ENCODE measurements around the gene SCAF4. TPM values are rescaled to one million over a fixed set of nuclear protein-coding genes. Genes with fewer than 3 reads are reported as not detected.

SCAF4 gene
- total and polyA plus RNA-seq, 10 of the 15 experiments (the other 5 are each of a cell fraction or from before 2014, with no cell fraction given): 4.3 to 49.3 (median 16.0) TPM

DNA sequence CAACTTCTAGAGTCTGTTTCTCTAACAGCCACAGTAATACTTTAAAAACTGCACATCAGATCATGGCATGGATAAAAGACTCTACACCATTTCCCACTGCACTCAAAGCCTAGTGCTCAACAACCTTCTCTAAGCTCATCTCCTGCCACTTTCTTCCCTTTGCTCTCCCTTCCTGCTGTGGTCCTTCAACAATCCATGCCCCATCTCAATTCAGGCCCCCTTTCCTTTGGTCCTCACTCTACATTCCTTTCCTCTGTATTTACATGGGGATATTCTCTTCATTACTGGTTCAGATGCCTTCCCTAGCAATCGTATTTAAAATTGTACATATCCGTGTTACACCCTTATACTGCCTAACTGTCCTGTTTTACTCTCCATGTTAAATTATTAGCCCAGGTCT, 53.4 kb downstream of the SCAF4 start:
- no TSS peak for BruUV-seq (replicated peaks)
- no peak for FAIRE-seq
- Histone ChIP-seq H2AFZ (ENCODE audit: control insufficient read depth, low read depth, low read length) (no peak overlapping the region), H3K4me3 (no peak overlapping the region), H4K20me1 (ENCODE audit: control insufficient read depth, insufficient read depth) (no peaks in the 10 kb centered on the region), H3K4me2 (ENCODE audit: control insufficient read depth, insufficient read depth) (no peak overlapping the region), H3K27ac (ENCODE audit: control insufficient read depth, insufficient read depth) (no peak overlapping the region), H3K4me1 (ENCODE audit: control insufficient read depth, insufficient read depth, low read length) (no peaks in the 10 kb centered on the region), H3K79me2 (ENCODE audit: control insufficient read depth, insufficient read depth, low read length) (no peaks in the 10 kb centered on the region), H3K36me3 (ENCODE audit: control insufficient read depth in 2 of 2, insufficient read depth in 2 of 2, low read length in 1 of 2) (peaks cover 0 to 9% of the 10 kb centered on the region in 2 experiments; a peak in 2 of 4 replicates), H3K27me3 (replicated peaks in 1 of 2; ENCODE audit: control insufficient read depth in 2 of 2, insufficient read depth in 2 of 2, low read length in 1 of 2) (no peaks in the 10 kb centered on the region), H3K9ac (ENCODE audit: control insufficient read depth, insufficient read depth, low read length) (no peak overlapping the region), H3K9me3 (replicated peaks; ENCODE audit: control insufficient read depth, insufficient read depth, low read length) (no peaks in the 10 kb centered on the region)
- intact Hi-C loops (cut with micrococcal nuclease; ENCODE audit: unreplicated experiment): no loop called here
- WGBS (ENCODE audit: insufficient coverage, insufficient replicate concordance, low lambda C conversion rate, missing lambda C conversion rate): 98% methylated on average over 2 of the region's 2 CpGs
- in situ Hi-C loops (cut with MboI): no loop called here
- ChIA-PET RAD21 (ENCODE audit: unreplicated experiment) (no interaction called here), SMC1A (ENCODE audit: uncharacterized antibody, unreplicated experiment) (no interaction called here), POLR2A (no interaction called here), CTCF (interaction anchor here (1.5 kb wide), 1 partner anchor 55 kb away, joined by 4 read pairs; no protein-coding TSS in a partner anchor)
- ATAC-seq: no peak
- no peak for DNase-seq (ENCODE audit: low read depth, low spot score)
- TF ChIP-seq MTA3 (IDR thresholded peaks at IDR 0.05; ENCODE audit: borderline replicate concordance, low read length) (no peak), POLR2AphosphoS5 (IDR thresholded peaks at IDR 0.05; ENCODE audit: low read length) (0 out of 2 replicates have a peak, but pooled peaks have one; percentile 30)

DNA sequence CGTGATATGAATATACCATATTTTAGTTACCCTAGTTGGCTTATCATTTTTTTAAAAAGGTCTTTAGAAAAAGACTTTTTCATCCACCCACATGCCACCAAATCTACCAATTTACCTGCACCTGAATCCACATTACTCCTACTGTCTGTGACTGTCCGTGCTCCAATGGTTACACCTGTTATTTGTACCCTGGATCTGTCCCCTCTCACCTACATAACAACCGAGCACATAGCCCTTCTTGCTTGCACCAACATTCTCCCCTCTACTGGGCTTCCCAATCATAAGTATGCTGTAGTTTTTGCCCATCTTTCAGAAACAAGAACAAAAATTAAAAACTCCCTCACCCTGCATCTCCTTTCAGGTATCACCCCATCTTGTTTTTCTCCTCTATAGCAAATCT, 54.9 kb downstream of the SCAF4 start:
- Histone ChIP-seq H4K20me1 (ENCODE audit: control insufficient read depth, insufficient read depth) (no peaks in the 10 kb centered on the region), H3K4me2 (ENCODE audit: control insufficient read depth, insufficient read depth) (no peak overlapping the region), H3K27ac (ENCODE audit: control insufficient read depth, insufficient read depth) (no peak overlapping the region), H3K4me1 (ENCODE audit: control insufficient read depth, insufficient read depth, low read length) (no peaks in the 10 kb centered on the region), H2AFZ (ENCODE audit: control insufficient read depth, low read depth, low read length) (no peak overlapping the region), H3K9ac (ENCODE audit: control insufficient read depth, insufficient read depth, low read length) (no peak overlapping the region), H3K9me3 (replicated peaks; ENCODE audit: control insufficient read depth, insufficient read depth, low read length) (no peaks in the 10 kb centered on the region), H3K36me3 (ENCODE audit: control insufficient read depth in 2 of 2, insufficient read depth in 2 of 2, low read length in 1 of 2) (peaks cover 0 to 7% of the 10 kb centered on the region in 2 experiments; a peak in 2 of 4 replicates), H3K4me3 (no peak overlapping the region), H3K79me2 (ENCODE audit: control insufficient read depth, insufficient read depth, low read length) (no peaks in the 10 kb centered on the region), H3K27me3 (replicated peaks in 1 of 2; ENCODE audit: control insufficient read depth in 2 of 2, insufficient read depth in 2 of 2, low read length in 1 of 2) (no peaks in the 10 kb centered on the region)
- no peak for FAIRE-seq
- RAD21 ChIA-PET (ENCODE audit: unreplicated experiment): no interaction called here
- TF ChIP-seq SREBF1 (IDR thresholded peaks at IDR 0.05; ENCODE audit: low read length) (no peak), NRF1 (conservative IDR thresholded peaks at IDR 0.05; ENCODE audit: low read depth, low read length) (no peak), HDGF (IDR thresholded peaks at IDR 0.05) (no peak), ETV6 (conservative IDR thresholded peaks at IDR 0.05 in 1 of 2, IDR thresholded peaks at IDR 0.05 in 1 of 2; ENCODE audit: borderline replicate concordance in 1 of 2, low read depth in 1 of 2) (no peak), IKZF1 (conservative IDR thresholded peaks at IDR 0.05) (no peak), RB1 (IDR thresholded peaks at IDR 0.05; ENCODE audit: borderline replicate concordance) (no peak), PAX5 (IDR thresholded peaks at IDR 0.05; ENCODE audit: borderline replicate concordance, low read depth, low read length) (no peak)
- TF ChIP-seq, protein P1, sequence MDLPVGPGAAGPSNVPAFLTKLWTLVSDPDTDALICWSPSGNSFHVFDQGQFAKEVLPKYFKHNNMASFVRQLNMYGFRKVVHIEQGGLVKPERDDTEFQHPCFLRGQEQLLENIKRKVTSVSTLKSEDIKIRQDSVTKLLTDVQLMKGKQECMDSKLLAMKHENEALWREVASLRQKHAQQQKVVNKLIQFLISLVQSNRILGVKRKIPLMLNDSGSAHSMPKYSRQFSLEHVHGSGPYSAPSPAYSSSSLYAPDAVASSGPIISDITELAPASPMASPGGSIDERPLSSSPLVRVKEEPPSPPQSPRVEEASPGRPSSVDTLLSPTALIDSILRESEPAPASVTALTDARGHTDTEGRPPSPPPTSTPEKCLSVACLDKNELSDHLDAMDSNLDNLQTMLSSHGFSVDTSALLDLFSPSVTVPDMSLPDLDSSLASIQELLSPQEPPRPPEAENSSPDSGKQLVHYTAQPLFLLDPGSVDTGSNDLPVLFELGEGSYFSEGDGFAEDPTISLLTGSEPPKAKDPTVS (IDR thresholded peaks at IDR 0.05; ENCODE audit: low read depth, low read length): no peak
- SMC1A ChIA-PET (ENCODE audit: uncharacterized antibody, unreplicated experiment): no interaction called here
- POLR2A ChIA-PET: no interaction called here
- no peak for ATAC-seq
- DNase-seq (ENCODE audit: low read depth, low spot score): no peak
- BruUV-seq (replicated peaks): no TSS peak
- in situ Hi-C loops (cut with MboI): no loop called here
- 98% methylated on average over 3 of the region's 3 CpGs for WGBS (ENCODE audit: insufficient coverage, insufficient replicate concordance, low lambda C conversion rate, missing lambda C conversion rate)
- intact Hi-C loops (cut with micrococcal nuclease; ENCODE audit: unreplicated experiment): no loop called here
- CTCF ChIA-PET: interaction anchor here (1.5 kb wide), 1 partner anchor 53 kb away, joined by 4 read pairs; no protein-coding TSS in a partner anchor
